HG03060 (cell line): ENCODE results near the gene PTPN4.
"Not testable (repeated sequence)": the region's sequence is repeated elsewhere in the genome, so short reads cannot be mapped to it uniquely, and the experiment has no call there.

Experiments
- ATAC-seq: cut with Tn5 transposase; IDR thresholded peaks from one replicate; pipeline ENCODE4 v1.9.1; 2021; ENCODE audit warnings: low read depth, moderate number of reproducible peaks; ENCODE audit not compliant: unreplicated experiment

Gene PTPN4

DNA sequence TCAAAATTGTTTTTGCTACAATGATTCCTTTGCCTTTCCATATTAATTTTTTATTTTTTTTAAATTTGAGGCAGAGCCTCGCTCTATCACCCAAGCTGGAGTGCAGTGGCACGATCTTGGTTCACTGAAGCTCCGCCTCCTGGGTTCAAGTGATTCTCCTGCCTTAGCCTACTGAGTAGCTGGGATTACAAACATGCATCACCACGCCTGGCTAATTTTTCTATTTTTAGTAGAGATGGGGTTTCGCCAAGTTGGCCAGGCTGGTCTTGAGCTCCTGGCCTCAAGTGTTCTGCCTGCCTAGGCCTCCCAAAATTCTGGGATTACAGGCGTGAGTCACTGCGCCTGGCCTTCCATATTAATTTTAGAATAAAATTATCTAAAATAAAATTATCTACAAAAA lies 41.3 kb downstream of the PTPN4 start:
- no peak for ATAC-seq

- not testable (repeated sequence) for ATAC-seq
These were observed 42.3 kb downstream of the PTPN4 start for GRCh38 chr2:119801989-119802388.

DNA sequence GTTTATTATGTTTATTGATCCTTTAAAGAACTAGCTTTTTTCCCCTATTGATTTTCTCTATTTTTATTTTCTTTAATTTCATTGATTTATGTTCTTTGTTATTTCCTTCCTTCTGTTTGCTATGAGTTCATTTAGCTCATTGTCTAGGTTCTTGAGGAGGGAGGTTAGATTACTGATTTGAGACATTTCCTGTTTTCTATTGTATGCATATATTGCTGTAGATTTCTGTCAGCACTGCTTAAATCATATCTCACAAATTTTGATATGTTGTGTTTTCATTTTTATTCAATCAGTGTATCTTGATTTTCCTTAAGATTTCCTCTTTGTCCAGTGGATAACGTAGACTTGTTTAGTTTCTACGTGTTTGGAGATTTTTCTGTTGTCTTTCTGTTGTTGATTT lies 43.4 kb downstream of the PTPN4 start:
- ATAC-seq = no peak

DNA sequence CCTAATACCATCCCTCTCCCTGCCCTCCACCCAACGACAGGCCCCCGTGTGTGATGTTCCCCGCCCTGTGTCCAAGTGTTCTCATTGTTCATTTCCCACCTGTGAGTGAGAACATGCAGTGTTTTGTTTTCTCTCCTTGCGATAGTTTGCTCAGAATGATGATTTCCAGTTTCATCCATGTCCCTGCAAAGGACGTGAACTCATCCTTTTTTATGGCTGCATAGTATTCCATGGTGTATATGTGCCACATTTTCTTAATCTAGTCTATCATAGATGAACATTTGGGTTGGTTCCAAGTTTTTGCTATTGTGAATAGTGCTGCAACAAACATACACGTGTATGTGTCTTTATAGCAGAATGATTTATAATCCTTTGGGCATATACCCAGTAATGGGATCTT lies 44.7 kb downstream of the PTPN4 start:
- ATAC-seq = not testable (repeated sequence)

DNA sequence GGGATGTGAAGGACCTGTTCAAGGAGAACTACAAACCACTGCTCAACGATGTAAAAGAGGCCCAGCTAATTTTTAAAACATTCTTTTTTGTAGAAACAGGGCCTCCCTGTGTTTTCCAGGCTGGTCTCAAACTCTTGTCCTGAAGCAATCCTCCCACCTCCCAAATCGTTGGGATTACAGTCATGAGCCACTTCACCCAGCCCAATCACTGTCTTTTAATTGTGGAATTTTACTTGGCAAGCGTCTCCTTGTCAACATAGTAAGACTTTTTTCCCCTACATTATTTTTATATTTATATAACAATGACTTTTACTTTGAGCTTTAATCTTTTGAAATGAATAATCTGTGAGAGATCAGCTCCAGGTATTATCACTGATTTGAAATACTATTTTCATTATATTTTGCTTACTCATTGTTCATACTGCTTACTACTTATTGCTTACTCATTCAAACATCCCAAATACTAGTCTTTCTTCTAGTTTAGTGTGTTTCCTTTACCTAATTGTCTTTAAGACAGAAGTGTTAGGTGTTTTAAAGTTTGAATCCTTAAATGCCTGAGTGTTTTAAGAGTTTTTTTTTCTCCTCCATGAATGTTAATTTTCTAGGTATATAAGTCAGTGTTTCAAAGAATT lies 48.9 kb downstream of the PTPN4 start:
- no peak for ATAC-seq

DNA sequence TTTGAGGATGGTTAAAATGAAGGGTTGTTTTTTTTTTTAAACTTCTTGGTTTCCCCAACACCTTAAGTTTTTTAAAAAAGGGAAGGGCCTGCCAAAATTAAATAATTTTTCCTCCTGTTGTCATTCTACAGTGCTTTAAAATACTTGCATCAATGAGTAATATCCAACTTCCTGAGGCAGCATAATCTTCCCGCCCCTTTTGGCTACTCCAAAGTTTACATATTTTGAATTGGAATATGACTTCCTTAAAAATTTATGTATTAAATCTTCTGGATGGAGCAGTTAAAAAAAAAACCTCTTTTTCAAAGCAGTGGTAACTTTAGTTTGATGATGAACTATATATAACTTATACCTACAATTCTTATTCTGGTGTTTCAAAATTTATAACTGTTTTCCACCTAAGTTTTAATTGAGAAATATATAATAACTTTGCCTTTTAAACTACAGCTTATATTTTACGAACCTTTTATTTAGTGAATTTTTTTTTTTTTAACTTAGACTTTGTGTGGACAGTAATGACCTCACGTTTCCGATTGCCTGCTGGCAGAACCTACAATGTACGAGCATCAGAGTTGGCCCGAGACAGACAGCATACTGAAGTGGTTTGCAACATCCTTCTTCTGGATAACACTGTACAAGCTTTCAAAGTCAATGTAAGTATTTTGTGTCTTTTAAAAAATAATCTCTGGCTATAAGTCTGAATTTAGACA lies 49.8 kb downstream of the PTPN4 start:
- ATAC-seq = no peak

DNA sequence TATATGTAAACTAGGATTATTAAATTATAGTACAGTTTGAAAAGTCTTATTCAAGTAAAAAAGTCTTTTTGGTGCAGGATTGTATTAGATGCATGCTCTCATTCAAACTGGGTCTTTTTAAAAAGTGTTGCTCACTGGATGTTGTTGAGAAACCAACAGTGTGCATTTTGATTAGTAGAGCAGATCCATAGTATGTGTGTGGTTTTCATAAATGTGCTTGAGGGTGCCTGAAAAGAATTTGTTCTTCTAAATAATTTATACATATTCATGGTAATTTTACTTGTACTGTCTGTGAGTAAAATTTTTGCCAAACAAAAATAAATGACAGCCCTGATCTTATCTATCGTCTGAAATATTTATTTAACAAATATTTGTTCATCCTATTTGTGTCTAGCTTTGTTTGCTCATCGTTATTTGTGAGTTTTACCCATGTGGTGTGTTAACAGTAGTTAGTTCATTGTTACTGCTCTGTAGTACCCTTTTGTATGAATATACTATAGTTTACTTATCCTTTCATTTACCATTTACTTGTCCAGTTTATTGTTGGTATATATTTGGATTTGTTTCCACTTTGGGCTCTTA lies 50.4 kb downstream of the PTPN4 start:
- no peak for ATAC-seq

- no peak for ATAC-seq
These were observed 54.5 kb downstream of the PTPN4 start for GRCh38 chr2:119814216-119814615.

GRCh38 chr2:119818792-119819191 lies 59.1 kb downstream of the PTPN4 start:
- ATAC-seq = no peak

DNA sequence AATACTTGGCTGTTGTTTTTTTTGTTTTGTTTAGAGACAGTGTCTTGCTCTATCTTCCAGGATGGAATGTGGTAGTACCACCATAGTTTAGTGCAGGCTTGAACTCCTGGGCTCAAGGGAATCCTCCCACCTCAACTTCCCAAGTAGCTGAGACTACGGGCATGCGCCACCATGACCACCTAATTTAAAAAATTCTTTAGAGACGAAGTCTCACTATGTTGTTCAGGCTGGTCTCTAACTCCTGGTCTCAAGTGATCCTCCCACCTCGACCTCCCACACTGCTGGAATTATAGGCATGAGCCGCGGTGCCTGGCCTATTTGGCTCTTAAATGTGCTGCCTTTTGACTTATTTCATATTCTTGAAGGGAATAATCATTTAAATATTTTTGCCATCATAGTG lies 60.1 kb downstream of the PTPN4 start:
- ATAC-seq = no peak

DNA sequence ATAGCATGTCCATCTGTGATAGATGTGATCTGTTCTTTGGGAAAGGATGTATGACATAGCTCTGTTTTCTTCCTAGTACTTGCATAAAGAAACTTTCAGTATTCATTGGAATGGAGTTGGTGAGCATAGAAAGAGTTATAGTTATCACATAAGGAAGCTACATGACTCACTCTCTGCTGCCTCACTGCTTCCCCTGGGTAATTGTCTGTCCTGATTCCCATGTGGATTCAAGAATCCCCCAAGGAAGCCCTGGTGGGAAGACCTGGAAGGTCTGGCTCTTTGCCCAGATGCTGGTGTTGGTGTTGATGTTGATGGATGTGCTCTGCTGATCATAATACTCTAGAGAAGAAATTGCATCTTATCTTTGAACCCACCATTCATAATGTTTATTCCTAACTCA lies 60.6 kb downstream of the PTPN4 start:
- ATAC-seq = no peak

DNA sequence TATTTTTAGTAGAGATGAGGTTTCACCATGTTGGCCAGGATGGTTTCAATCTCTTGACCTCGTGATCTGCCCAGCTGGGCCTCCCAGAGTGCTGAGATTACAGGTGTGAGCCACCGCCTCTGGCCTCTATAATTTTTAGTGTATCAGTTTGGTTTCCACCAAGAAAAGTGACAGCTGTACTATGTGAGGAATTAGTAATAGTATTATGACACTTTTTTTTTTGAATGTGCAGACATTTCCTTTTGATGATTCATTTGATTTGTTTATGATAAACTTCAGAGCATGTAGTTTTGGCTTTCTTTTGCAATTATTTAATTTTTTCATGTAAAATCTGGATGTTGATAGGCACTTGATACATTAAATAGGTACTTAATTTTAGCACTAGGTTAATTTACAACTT lies 61.5 kb downstream of the PTPN4 start:
- no peak for ATAC-seq

GRCh38 chr2:119823734-119824334 lies 64.1 kb downstream of the PTPN4 start:
- no peak for ATAC-seq

- no peak for ATAC-seq
These were observed 66.7 kb downstream of the PTPN4 start for GRCh38 chr2:119826370-119826961.

DNA sequence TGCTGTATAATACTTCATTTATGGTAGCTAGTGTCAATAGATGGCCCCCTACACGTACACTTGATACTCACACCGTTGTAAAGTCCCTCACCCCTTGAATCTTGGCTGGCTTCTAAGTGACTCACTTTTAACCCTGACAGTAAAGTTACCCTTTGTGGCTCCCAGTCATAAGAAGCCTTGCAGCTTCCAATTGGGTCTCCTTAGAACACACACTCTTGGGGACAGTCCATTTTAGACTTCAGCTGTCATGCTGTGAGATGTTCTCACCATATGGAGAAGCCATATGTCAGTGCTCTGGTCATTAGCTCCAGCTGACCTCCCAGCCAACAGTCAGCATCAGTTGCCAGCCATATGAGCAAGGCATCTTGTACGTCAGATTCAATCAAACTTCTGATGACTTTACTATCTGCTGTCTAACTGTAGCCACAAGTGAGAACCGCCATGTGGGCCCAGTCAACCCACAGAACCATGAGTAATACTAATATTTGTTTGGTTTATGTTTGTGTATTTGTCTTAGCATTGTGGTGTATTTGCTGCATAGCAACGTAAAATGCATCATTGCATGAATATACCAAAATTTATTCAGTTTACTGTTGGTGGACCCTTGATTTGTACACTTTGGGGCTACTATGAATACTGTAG lies 68.3 kb downstream of the PTPN4 start:
- no peak for ATAC-seq

DNA sequence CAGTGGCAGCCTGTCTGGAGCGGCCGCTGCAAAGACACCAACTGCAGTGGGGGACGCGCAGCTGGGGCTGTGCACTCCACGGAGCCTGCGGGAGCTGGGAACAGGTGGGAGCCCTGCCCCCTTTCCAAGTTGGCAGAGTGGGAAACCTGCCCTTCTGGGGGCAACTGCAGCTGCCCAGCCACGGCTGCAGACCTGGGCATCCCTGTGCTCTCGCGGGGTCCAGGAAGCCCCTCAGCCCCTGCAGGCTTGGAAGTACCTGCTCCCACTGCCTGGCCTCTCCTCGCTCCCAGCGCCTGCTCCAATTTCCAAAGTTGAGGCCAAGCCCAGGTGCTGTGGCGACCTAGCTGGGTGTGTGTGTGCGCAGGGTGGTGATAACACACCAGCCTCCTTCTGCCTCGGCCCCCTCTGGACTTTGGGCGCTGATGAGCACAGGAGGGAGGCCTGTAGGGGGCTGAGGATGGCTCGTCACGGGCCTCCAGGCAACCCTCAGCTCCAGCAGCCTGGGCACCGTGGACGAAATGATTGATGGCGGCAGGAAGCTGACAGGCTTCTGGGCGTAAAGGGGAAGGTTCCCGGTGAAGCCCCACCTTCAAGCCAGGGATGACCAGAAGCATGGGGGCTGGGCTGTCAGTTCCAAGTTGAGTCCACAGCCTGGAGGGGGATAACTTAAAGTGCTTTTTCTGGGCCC lies 76.9 kb downstream of the PTPN4 start:
- no peak for ATAC-seq

GRCh38 chr2:119837350-119837749 lies 77.6 kb downstream of the PTPN4 start:
- ATAC-seq = no peak

- ATAC-seq = no peak
These were observed 78.0 kb downstream of the PTPN4 start for GRCh38 chr2:119837759-119838158.

GRCh38 chr2:119838179-119838578 lies 78.5 kb downstream of the PTPN4 start:
- ATAC-seq = no peak

- ATAC-seq = no peak
These were observed 81.8 kb downstream of the PTPN4 start for GRCh38 chr2:119841550-119841949.
